Activated naive CD4-positive, alpha-beta T cell treated with anti-CD3 and anti-CD28 coated beads, Interleukin-2, amount 50 U/mL, for 72 hours (primary cell): ENCODE measurements around the gene NDOR1. TPM values are rescaled to one million over a fixed set of nuclear protein-coding genes. Genes with fewer than 3 reads are reported as not detected.
"Not testable (repeated sequence)": the region's sequence is repeated elsewhere in the genome, so short reads cannot be mapped to it uniquely, and the experiment has no call there.

Experiments
- ATAC-seq, 2 donors: fragments of 150-1000 bp; cut with Tn5 transposase; 2 replicates each; pipeline ENCODE4 v1.10.0; 2021; ENCODE audit warnings: mild to moderate bottlenecking in 2 of 2, moderate library complexity in 2 of 2
- DNase-seq, 2 donors: peaks; one replicate each; pipeline ENCODE4 v3.0.0; 2021 to 2022; ENCODE audit warnings: low spot score in 2 of 2
- H3K27ac Mint-ChIP-seq, 2 donors: one replicate each; pipeline ENCODE4 v1.8.0; 2022; ENCODE audit warnings: mild to moderate bottlenecking in 2 of 2, mixed read lengths in 2 of 2
- H3K36me3 Mint-ChIP-seq, 2 donors: one replicate each; pipeline ENCODE4 v1.8.0; 2022; ENCODE audit warnings: mixed read lengths in 2 of 2
- H3K9me3 Mint-ChIP-seq, 2 donors: one replicate each; pipeline ENCODE4 v1.8.0; 2022; ENCODE audit warnings: mixed read lengths in 2 of 2
- total RNA-seq, 2 donors: library from RNA; stranded (reverse); gene quantifications; one replicate each; pipeline ENCODE4 v1.2.3, GENCODE V29; 2022

NDOR1 gene
- total RNA-seq, 2 donors from 2014 or later: 31.7 to 48.5 TPM

- H3K9me3 Mint-ChIP-seq: no peaks in the 10 kb centered on the region
- no peak for ATAC-seq
- H3K36me3 Mint-ChIP-seq: no peaks in the 10 kb centered on the region
- DNase-seq: no peak
- H3K27ac Mint-ChIP-seq: no peak overlapping the region
Observed at GRCh38 chr9:137229903-137230704, 24.6 kb downstream of the NDOR1 start.

- Mint-ChIP-seq H3K27ac (no peak within 1 kb of the TSS), H3K9me3 (no peaks in the 10 kb centered on the region), H3K36me3 (no peaks in the 10 kb centered on the region)
- no peak for ATAC-seq
- no peak for DNase-seq
Observed at GRCh38 chr9:137230705-137231371, 25.3 kb downstream of the NDOR1 start, which contains the start of gene SLC34A3. SLC34A3 (plus strand) TSS chr9:137230901; CDS start chr9:137231703, 802 bp downstream.

- Mint-ChIP-seq H3K27ac (no peak overlapping the region), H3K9me3 (no peaks in the 10 kb centered on the region), H3K36me3 (no peaks in the 10 kb centered on the region)
- DNase-seq (no peak), ATAC-seq (no peak)
Observed at GRCh38 chr9:137231372-137232039, 26.0 kb downstream of the NDOR1 start.

GRCh38 chr9:137232101-137232500 is 26.6 kb downstream of the NDOR1 start:
- no peak for ATAC-seq
- Mint-ChIP-seq H3K27ac (no peak overlapping the region), H3K9me3 (no peaks in the 10 kb centered on the region), H3K36me3 (no peaks in the 10 kb centered on the region)
- no peak for DNase-seq

- H3K27ac Mint-ChIP-seq: no peak overlapping the region
- DNase-seq (no peak), ATAC-seq (no peak)
- H3K9me3 Mint-ChIP-seq: no peaks in the 10 kb centered on the region
- no peaks in the 10 kb centered on the region for H3K36me3 Mint-ChIP-seq
Observed at GRCh38 chr9:137232510-137232909, 27.0 kb downstream of the NDOR1 start.

- no peaks in the 10 kb centered on the region for H3K36me3 Mint-ChIP-seq
- no peaks in the 10 kb centered on the region for H3K9me3 Mint-ChIP-seq
- ATAC-seq (no peak), DNase-seq (no peak)
- no peak overlapping the region for H3K27ac Mint-ChIP-seq
Observed at GRCh38 chr9:137233143-137233980, 27.9 kb downstream of the NDOR1 start.

- DNase-seq (no peak), ATAC-seq (no peak)
- H3K27ac Mint-ChIP-seq: no peak overlapping the region
- no peaks in the 10 kb centered on the region for H3K9me3 Mint-ChIP-seq
- H3K36me3 Mint-ChIP-seq: peaks cover 0 to 4% of the 10 kb centered on the region in 2 donors
Observed at GRCh38 chr9:137234055-137234697, 28.7 kb downstream of the NDOR1 start.

- Mint-ChIP-seq H3K9me3 (no peaks in the 10 kb centered on the region), H3K27ac (no peak overlapping the region), H3K36me3 (peaks cover 0 to 4% of the 10 kb centered on the region in 2 donors)
- DNase-seq (no peak), ATAC-seq (no peak)
Observed at GRCh38 chr9:137234758-137235423, 29.4 kb downstream of the NDOR1 start.

- H3K36me3 Mint-ChIP-seq: peaks cover 0 to 4% of the 10 kb centered on the region in 2 donors
- no peak overlapping the region for H3K27ac Mint-ChIP-seq
- DNase-seq (no peak), ATAC-seq (no peak)
- no peaks in the 10 kb centered on the region for H3K9me3 Mint-ChIP-seq
Observed at GRCh38 chr9:137235424-137236237, 30.1 kb downstream of the NDOR1 start.

GRCh38 chr9:137236238-137236935 is 30.9 kb downstream of the NDOR1 start:
- peak; percentile 86 to 96 for DNase-seq
- no peak overlapping the region for H3K27ac Mint-ChIP-seq
- peak; percentile 26 to 39 for ATAC-seq
- H3K36me3 Mint-ChIP-seq: peaks cover 0 to 4% of the 10 kb centered on the region in 2 donors
- no peaks in the 10 kb centered on the region for H3K9me3 Mint-ChIP-seq

- H3K9me3 Mint-ChIP-seq: no peaks in the 10 kb centered on the region
- DNase-seq (no peak), ATAC-seq (no peak)
- H3K27ac Mint-ChIP-seq: no peak overlapping the region
- H3K36me3 Mint-ChIP-seq: peaks cover 2 to 4% of the 10 kb centered on the region in 2 donors
Observed at GRCh38 chr9:137236936-137237421, 31.5 kb downstream of the NDOR1 start.

GRCh38 chr9:137237759-137238726 is 32.5 kb downstream of the NDOR1 start:
- no peak overlapping the region for H3K27ac Mint-ChIP-seq
- no peaks in the 10 kb centered on the region for H3K9me3 Mint-ChIP-seq
- ATAC-seq: no peak
- peaks cover 13 to 15% of the 10 kb centered on the region in 2 donors for H3K36me3 Mint-ChIP-seq
- DNase-seq: no peak

- not testable (repeated sequence) for H3K9me3 Mint-ChIP-seq, DNase-seq, ATAC-seq
- Mint-ChIP-seq H3K36me3 (peaks cover 15 to 18% of the 10 kb centered on the region in 2 donors), H3K27ac (peak overlapping the region; percentile 63 to 90)
Observed at GRCh38 chr9:137239541-137240200, 34.2 kb downstream of the NDOR1 start.
